ENCODE measurements around the gene KHK.
A peak's percentile ranks its signal among the peaks of the same experiment; 100 is the strongest.
"Not testable (repeated sequence)": the region's sequence is repeated elsewhere in the genome, so short reads cannot be mapped to it uniquely, and the experiment has no call there.

Gene KHK

DNA sequence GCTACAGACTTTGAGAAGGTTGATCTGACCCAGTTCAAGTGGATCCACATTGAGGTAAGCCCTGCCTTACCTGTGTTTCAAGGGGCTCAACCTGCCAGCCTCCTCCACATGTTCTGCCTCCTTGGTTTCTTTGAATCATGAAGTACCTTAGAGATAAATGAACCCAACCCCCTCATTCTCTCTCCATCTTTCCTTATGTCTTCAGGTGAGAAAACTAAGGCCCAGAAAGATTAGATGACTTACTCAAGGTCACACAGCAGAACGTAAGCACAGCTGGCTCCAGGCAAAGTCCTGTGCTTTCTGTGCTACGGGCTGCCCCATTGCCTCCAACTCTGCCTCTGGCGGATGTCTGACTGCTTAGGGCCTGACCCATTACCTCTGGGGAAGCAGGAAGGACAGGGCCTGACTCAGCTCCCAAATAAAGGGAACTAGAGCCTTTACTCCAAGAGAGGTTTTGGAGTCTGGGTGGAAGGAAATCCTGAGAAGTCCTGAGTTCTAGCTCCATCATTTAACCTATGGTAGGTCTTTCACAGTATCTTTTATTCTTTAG is 10.3 kb downstream of the KHK start:
- no peak overlapping the region for H3K4me3 ChIP-seq (ENCODE audit: low read depth in 1 of 2, low read length in 2 of 2)
- no peaks in the 10 kb centered on the region for H3K27me3 ChIP-seq (ENCODE audit: control insufficient read depth in 1 of 2, insufficient read depth in 2 of 2, low read length in 2 of 2)
- peak overlapping the region in 1 of 2 donors; percentile 1 for H3K9ac ChIP-seq (ENCODE audit: low read depth in 1 of 2, low read length in 2 of 2)
- H3K4me1 ChIP-seq (ENCODE audit: control insufficient read depth in 1 of 2, insufficient read depth in 2 of 2, low read length in 2 of 2) = peaks cover 43% of the 10 kb centered on the region in 2 donors
- H3K36me3 ChIP-seq (ENCODE audit: control insufficient read depth in 1 of 2, insufficient read depth in 2 of 2, low read length in 2 of 2) = peaks cover 20 to 58% of the 10 kb centered on the region in 2 donors
- H3K27ac ChIP-seq (ENCODE audit: low read depth, low read length) = no peak overlapping the region
- H3K9me3 ChIP-seq (ENCODE audit: control insufficient read depth in 1 of 2, low read length in 2 of 2) = no peaks in the 10 kb centered on the region

GRCh38 chr2:27097341-27097740 is 10.8 kb downstream of the KHK start:
- Histone ChIP-seq H3K9me3 (ENCODE audit: control insufficient read depth in 1 of 2, low read length in 2 of 2) (no peaks in the 10 kb centered on the region), H3K9ac (ENCODE audit: low read depth in 1 of 2, low read length in 2 of 2) (no peak overlapping the region), H3K27me3 (ENCODE audit: control insufficient read depth in 1 of 2, insufficient read depth in 2 of 2, low read length in 2 of 2) (no peaks in the 10 kb centered on the region), H3K27ac (ENCODE audit: low read depth, low read length) (no peak overlapping the region), H3K4me1 (ENCODE audit: control insufficient read depth in 1 of 2, insufficient read depth in 2 of 2, low read length in 2 of 2) (peaks cover 37 to 38% of the 10 kb centered on the region in 2 donors), H3K36me3 (ENCODE audit: control insufficient read depth in 1 of 2, insufficient read depth in 2 of 2, low read length in 2 of 2) (peaks cover 20 to 58% of the 10 kb centered on the region in 2 donors), H3K4me3 (ENCODE audit: low read depth in 1 of 2, low read length in 2 of 2) (no peak overlapping the region)

GRCh38 chr2:27099334-27099955 is 12.9 kb downstream of the KHK start:
- Histone ChIP-seq H3K4me1 (ENCODE audit: control insufficient read depth in 1 of 2, insufficient read depth in 2 of 2, low read length in 2 of 2) (peaks cover 16 to 17% of the 10 kb centered on the region in 2 donors), H3K9ac (ENCODE audit: low read depth in 1 of 2, low read length in 2 of 2) (no peak overlapping the region)

DNA sequence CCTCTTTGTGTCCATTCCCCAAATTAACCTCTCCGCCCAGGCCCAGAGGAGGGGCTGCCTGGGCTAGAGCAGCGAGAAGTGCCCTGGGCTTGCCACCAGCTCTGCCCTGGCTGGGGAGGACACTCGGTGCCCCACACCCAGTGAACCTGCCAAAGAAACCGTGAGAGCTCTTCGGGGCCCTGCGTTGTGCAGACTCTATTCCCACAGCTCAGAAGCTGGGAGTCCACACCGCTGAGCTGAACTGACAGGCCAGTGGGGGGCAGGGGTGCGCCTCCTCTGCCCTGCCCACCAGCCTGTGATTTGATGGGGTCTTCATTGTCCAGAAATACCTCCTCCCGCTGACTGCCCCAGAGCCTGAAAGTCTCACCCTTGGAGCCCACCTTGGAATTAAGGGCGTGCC is 13.5 kb downstream of the KHK start:
- Histone ChIP-seq H3K27me3 (ENCODE audit: control insufficient read depth in 1 of 2, insufficient read depth in 2 of 2, low read length in 2 of 2) (no peaks in the 10 kb centered on the region), H3K4me1 (ENCODE audit: control insufficient read depth in 1 of 2, insufficient read depth in 2 of 2, low read length in 2 of 2) (peaks cover 11% of the 10 kb centered on the region in 2 donors), H3K27ac (ENCODE audit: low read depth, low read length) (no peak overlapping the region), H3K9me3 (ENCODE audit: control insufficient read depth in 1 of 2, low read length in 2 of 2) (no peaks in the 10 kb centered on the region), H3K9ac (ENCODE audit: low read depth in 1 of 2, low read length in 2 of 2) (no peak overlapping the region), H3K4me3 (ENCODE audit: low read depth in 1 of 2, low read length in 2 of 2) (no peak overlapping the region), H3K36me3 (ENCODE audit: control insufficient read depth in 1 of 2, insufficient read depth in 2 of 2, low read length in 2 of 2) (peaks cover 20 to 51% of the 10 kb centered on the region in 2 donors)

More at GRCh38 chr2:27099334-27099955, 12.9 kb downstream of the KHK start:
- Histone ChIP-seq H3K4me3 (ENCODE audit: low read depth in 1 of 2, low read length in 2 of 2) (no peak overlapping the region), H3K36me3 (ENCODE audit: control insufficient read depth in 1 of 2, insufficient read depth in 2 of 2, low read length in 2 of 2) (peaks cover 20 to 55% of the 10 kb centered on the region in 2 donors), H3K9me3 (ENCODE audit: control insufficient read depth in 1 of 2, low read length in 2 of 2) (no peaks in the 10 kb centered on the region), H3K27ac (ENCODE audit: low read depth, low read length) (no peak overlapping the region), H3K27me3 (ENCODE audit: control insufficient read depth in 1 of 2, insufficient read depth in 2 of 2, low read length in 2 of 2) (no peaks in the 10 kb centered on the region)

- Histone ChIP-seq H3K9ac (ENCODE audit: low read depth in 1 of 2, low read length in 2 of 2) (no peak overlapping the region), H3K36me3 (ENCODE audit: control insufficient read depth in 1 of 2, insufficient read depth in 2 of 2, low read length in 2 of 2) (peaks cover 14 to 32% of the 10 kb centered on the region in 2 donors), H3K4me1 (ENCODE audit: control insufficient read depth in 1 of 2, insufficient read depth in 2 of 2, low read length in 2 of 2) (no peaks in the 10 kb centered on the region)
Observed at GRCh38 chr2:27102329-27102728, 15.8 kb downstream of the KHK start.

GRCh38 chr2:27105981-27106380 is 19.4 kb downstream of the KHK start:
- H3K36me3 ChIP-seq (ENCODE audit: control insufficient read depth in 1 of 2, insufficient read depth in 2 of 2, low read length in 2 of 2) = peaks cover 0 to 2% of the 10 kb centered on the region in 2 donors
- H3K27me3 ChIP-seq (ENCODE audit: control insufficient read depth in 1 of 2, insufficient read depth in 2 of 2, low read length in 2 of 2) = no peaks in the 10 kb centered on the region
- H3K27ac ChIP-seq (ENCODE audit: low read depth, low read length) = no peak overlapping the region
- H3K4me3 ChIP-seq (ENCODE audit: low read depth in 1 of 2, low read length in 2 of 2) = no peak overlapping the region
- no peaks in the 10 kb centered on the region for H3K4me1 ChIP-seq (ENCODE audit: control insufficient read depth in 1 of 2, insufficient read depth in 2 of 2, low read length in 2 of 2)
- H3K9ac ChIP-seq (ENCODE audit: low read depth in 1 of 2, low read length in 2 of 2) = no peak overlapping the region
- H3K9me3 ChIP-seq (ENCODE audit: control insufficient read depth in 1 of 2, low read length in 2 of 2) = no peaks in the 10 kb centered on the region

More at GRCh38 chr2:27102329-27102728, 15.8 kb downstream of the KHK start:
- Histone ChIP-seq H3K27ac (ENCODE audit: low read depth, low read length) (no peak overlapping the region), H3K27me3 (ENCODE audit: control insufficient read depth in 1 of 2, insufficient read depth in 2 of 2, low read length in 2 of 2) (no peaks in the 10 kb centered on the region), H3K9me3 (ENCODE audit: control insufficient read depth in 1 of 2, low read length in 2 of 2) (no peaks in the 10 kb centered on the region), H3K4me3 (ENCODE audit: low read depth in 1 of 2, low read length in 2 of 2) (no peak overlapping the region)

- Histone ChIP-seq H3K36me3 (ENCODE audit: control insufficient read depth in 1 of 2, insufficient read depth in 2 of 2, low read length in 2 of 2) (no peaks in the 10 kb centered on the region), H3K27ac (ENCODE audit: low read depth, low read length) (no peak overlapping the region), H3K4me3 (ENCODE audit: low read depth in 1 of 2, low read length in 2 of 2) (no peak overlapping the region), H3K27me3 (ENCODE audit: control insufficient read depth in 1 of 2, insufficient read depth in 2 of 2, low read length in 2 of 2) (no peaks in the 10 kb centered on the region), H3K4me1 (ENCODE audit: control insufficient read depth in 1 of 2, insufficient read depth in 2 of 2, low read length in 2 of 2) (no peaks in the 10 kb centered on the region), H3K9me3 (ENCODE audit: control insufficient read depth in 1 of 2, low read length in 2 of 2) (no peaks in the 10 kb centered on the region), H3K9ac (ENCODE audit: low read depth in 1 of 2, low read length in 2 of 2) (no peak overlapping the region)
Observed at GRCh38 chr2:27108221-27108620, 21.6 kb downstream of the KHK start.

GRCh38 chr2:27109083-27109482 is 22.5 kb downstream of the KHK start:
- Histone ChIP-seq H3K27me3 (ENCODE audit: control insufficient read depth in 1 of 2, insufficient read depth in 2 of 2, low read length in 2 of 2) (no peaks in the 10 kb centered on the region), H3K4me1 (ENCODE audit: control insufficient read depth in 1 of 2, insufficient read depth in 2 of 2, low read length in 2 of 2) (no peaks in the 10 kb centered on the region), H3K9me3 (ENCODE audit: control insufficient read depth in 1 of 2, low read length in 2 of 2) (no peaks in the 10 kb centered on the region), H3K27ac (ENCODE audit: low read depth, low read length) (no peak overlapping the region), H3K4me3 (ENCODE audit: low read depth in 1 of 2, low read length in 2 of 2) (no peak overlapping the region), H3K9ac (ENCODE audit: low read depth in 1 of 2, low read length in 2 of 2) (no peak overlapping the region), H3K36me3 (ENCODE audit: control insufficient read depth in 1 of 2, insufficient read depth in 2 of 2, low read length in 2 of 2) (no peaks in the 10 kb centered on the region)

- H3K9me3 ChIP-seq (ENCODE audit: control insufficient read depth in 1 of 2, low read length in 2 of 2); H3K36me3 ChIP-seq (ENCODE audit: control insufficient read depth in 1 of 2, insufficient read depth in 2 of 2, low read length in 2 of 2); H3K27me3 ChIP-seq (ENCODE audit: control insufficient read depth in 1 of 2, insufficient read depth in 2 of 2, low read length in 2 of 2): not testable (repeated sequence)
Observed at GRCh38 chr2:27110603-27111352, 24.2 kb downstream of the KHK start.

GRCh38 chr2:27111392-27112078 is 25.0 kb downstream of the KHK start:
- H3K4me3 ChIP-seq (ENCODE audit: low read depth in 1 of 2, low read length in 2 of 2); H3K27me3 ChIP-seq (ENCODE audit: control insufficient read depth in 1 of 2, insufficient read depth in 2 of 2, low read length in 2 of 2); H3K9me3 ChIP-seq (ENCODE audit: control insufficient read depth in 1 of 2, low read length in 2 of 2); H3K27ac ChIP-seq (ENCODE audit: low read depth, low read length); H3K4me1 ChIP-seq (ENCODE audit: control insufficient read depth in 1 of 2, insufficient read depth in 2 of 2, low read length in 2 of 2); H3K9ac ChIP-seq (ENCODE audit: low read depth in 1 of 2, low read length in 2 of 2); H3K36me3 ChIP-seq (ENCODE audit: control insufficient read depth in 1 of 2, insufficient read depth in 2 of 2, low read length in 2 of 2): not testable (repeated sequence)

More at GRCh38 chr2:27110603-27111352, 24.2 kb downstream of the KHK start:
- H3K9ac ChIP-seq (ENCODE audit: low read depth in 1 of 2, low read length in 2 of 2); H3K4me1 ChIP-seq (ENCODE audit: control insufficient read depth in 1 of 2, insufficient read depth in 2 of 2, low read length in 2 of 2); H3K4me3 ChIP-seq (ENCODE audit: low read depth in 1 of 2, low read length in 2 of 2); H3K27ac ChIP-seq (ENCODE audit: low read depth, low read length): not testable (repeated sequence)

Measured in duodenal mucosa (tissue), 2 donors.